HL-60 (cell line): ENCODE measurements around the gene CMIP.

Source experiments
- TF ChIP-seq, protein P1 (sequence below): IDR thresholded peaks from one replicate; pipeline ENCODE4 v1.5.1; 2011; ENCODE audit warnings: low read length, control low read depth, inconsistent platforms; ENCODE audit not compliant: insufficient read depth
- TF ChIP-seq, protein P2 (sequence below): IDR thresholded peaks from 2 replicates; pipeline ENCODE4 v1.6.1; 2012; ENCODE audit warnings: low read depth; ENCODE audit not compliant: insufficient replicate concordance

DNA sequence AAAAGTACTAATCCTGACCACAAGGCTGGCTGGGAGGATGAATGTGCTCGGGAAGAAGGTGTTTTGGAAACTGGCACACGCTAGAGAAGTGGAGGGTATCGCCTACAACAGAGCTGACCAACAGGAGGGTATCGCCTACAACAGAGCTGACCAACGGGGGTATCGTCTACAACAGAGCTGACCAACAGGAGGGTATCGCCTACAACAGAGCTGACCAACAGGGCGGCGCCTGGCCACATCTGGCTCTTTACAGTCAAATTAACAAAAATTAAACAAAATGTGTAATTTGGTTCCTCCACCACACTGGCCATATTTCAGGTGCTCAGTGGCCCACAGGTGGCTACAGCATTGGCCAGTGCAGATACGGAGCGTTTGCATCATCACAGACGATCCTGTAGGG is 153.5 kb downstream of the CMIP start:
- TF ChIP-seq, protein P1, sequence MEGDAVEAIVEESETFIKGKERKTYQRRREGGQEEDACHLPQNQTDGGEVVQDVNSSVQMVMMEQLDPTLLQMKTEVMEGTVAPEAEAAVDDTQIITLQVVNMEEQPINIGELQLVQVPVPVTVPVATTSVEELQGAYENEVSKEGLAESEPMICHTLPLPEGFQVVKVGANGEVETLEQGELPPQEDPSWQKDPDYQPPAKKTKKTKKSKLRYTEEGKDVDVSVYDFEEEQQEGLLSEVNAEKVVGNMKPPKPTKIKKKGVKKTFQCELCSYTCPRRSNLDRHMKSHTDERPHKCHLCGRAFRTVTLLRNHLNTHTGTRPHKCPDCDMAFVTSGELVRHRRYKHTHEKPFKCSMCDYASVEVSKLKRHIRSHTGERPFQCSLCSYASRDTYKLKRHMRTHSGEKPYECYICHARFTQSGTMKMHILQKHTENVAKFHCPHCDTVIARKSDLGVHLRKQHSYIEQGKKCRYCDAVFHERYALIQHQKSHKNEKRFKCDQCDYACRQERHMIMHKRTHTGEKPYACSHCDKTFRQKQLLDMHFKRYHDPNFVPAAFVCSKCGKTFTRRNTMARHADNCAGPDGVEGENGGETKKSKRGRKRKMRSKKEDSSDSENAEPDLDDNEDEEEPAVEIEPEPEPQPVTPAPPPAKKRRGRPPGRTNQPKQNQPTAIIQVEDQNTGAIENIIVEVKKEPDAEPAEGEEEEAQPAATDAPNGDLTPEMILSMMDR: no peak
- TF ChIP-seq, protein P2, sequence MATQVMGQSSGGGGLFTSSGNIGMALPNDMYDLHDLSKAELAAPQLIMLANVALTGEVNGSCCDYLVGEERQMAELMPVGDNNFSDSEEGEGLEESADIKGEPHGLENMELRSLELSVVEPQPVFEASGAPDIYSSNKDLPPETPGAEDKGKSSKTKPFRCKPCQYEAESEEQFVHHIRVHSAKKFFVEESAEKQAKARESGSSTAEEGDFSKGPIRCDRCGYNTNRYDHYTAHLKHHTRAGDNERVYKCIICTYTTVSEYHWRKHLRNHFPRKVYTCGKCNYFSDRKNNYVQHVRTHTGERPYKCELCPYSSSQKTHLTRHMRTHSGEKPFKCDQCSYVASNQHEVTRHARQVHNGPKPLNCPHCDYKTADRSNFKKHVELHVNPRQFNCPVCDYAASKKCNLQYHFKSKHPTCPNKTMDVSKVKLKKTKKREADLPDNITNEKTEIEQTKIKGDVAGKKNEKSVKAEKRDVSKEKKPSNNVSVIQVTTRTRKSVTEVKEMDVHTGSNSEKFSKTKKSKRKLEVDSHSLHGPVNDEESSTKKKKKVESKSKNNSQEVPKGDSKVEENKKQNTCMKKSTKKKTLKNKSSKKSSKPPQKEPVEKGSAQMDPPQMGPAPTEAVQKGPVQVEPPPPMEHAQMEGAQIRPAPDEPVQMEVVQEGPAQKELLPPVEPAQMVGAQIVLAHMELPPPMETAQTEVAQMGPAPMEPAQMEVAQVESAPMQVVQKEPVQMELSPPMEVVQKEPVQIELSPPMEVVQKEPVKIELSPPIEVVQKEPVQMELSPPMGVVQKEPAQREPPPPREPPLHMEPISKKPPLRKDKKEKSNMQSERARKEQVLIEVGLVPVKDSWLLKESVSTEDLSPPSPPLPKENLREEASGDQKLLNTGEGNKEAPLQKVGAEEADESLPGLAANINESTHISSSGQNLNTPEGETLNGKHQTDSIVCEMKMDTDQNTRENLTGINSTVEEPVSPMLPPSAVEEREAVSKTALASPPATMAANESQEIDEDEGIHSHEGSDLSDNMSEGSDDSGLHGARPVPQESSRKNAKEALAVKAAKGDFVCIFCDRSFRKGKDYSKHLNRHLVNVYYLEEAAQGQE: no peak
